HCEC 1CT (cell line): ENCODE measurements around the gene GPR137B.
"Not testable (repeated sequence)": the region's sequence is repeated elsewhere in the genome, so short reads cannot be mapped to it uniquely, and the experiment has no call there.

Experiments
- DNase-seq: peaks from one replicate; pipeline ENCODE4 v3.0.0-alpha.2; 2017

GPR137B gene

DNA sequence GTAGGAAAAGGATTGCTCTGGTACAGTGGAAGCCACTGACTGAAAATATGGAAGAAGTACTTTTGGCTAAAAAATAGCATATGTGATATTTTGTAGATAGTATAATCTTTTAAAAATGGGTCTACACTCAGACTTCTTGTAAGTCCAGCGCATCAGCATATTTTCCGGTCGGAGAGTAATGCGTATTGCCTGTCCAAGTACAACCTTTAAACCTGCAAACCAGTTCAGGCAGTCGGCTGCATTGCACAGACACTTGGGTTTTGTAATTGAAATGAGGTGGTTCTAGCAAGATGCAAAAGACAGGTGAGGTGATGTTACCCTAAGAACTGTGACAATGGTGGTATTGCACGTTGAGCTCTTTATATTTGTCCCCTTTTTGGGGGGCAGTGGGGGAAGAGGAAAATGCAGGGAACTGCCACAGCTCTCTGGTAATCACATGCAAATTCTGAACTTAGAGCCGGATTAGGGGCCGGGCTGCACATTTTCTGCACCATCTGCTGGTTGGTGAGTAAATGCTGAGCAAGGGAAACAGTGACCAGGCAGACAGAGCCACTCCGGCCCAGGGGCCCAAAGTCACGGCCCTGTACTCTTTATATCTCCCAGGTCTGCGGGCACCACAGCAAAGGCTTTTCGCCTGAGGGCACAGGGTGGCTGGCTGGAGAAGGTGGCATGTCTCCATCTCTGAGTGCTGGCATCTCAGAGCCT lies 2.3 kb downstream of the GPR137B start:
- no peak for DNase-seq

DNA sequence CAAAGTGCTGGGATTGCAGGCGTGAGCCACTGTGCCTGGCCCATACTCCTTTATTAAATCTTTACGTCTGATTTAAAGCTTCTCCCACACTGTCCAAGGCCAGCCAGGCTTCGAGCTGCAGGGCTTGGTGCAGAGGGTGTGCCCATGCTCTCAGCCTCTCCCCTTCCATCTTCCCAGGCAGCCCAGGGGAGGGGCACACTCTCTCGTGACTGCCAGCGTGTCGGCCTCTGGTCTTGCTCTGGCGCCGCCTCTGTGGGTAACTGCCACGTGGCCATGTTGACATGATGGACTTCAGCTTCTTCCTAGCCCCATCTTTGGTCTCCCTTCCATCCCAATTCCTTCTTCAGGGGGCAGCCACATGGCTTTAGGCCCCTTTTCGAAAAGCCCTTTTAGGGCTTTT lies 4.7 kb downstream of the GPR137B start:
- DNase-seq = no peak

DNA sequence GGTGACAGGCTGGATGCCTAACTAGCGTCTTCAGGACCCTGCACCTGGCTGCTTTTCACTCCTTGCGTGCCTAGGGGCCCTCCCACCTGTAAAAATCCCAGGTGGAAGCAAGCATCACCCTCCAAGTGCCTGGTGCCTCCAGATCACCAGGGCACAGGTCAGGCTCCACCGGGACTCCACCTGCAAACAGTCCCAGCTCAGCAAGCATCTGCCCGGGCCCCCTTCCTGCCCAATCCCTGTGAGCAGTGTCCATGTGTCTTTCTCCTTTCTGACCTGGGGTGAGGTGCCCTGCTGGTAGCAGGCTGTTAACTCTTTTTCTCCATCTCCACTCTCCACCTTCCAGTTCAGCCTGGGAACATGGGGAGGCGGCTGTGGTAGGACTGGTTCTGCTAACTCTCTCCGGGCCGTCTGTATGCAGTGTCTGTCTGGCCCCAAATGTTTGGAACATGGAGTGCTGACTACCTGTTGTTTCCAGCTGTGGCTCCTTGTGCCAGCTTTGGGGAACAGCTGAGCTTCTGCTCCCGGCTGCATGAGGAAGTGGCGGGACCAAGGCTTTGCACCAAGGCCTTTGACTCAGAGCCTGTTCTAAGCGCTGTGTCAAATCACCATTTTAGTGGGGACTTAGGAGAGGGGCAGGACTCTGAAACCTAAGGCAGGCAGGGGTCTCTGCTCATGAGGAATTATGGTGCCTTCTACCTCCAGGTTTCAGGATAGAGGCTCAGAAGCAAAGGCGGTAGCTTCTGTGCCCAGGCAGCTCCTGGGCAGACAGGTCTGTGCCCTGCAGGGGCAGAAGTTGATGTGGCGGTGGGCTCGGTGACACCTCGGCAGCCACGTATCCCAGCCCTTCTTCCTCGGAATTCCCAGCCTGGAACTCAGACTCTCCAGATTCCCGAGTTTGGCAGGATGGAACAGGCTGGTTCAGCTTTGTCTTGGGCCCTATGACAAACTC lies 5.5 kb downstream of the GPR137B start:
- no peak for DNase-seq

DNA sequence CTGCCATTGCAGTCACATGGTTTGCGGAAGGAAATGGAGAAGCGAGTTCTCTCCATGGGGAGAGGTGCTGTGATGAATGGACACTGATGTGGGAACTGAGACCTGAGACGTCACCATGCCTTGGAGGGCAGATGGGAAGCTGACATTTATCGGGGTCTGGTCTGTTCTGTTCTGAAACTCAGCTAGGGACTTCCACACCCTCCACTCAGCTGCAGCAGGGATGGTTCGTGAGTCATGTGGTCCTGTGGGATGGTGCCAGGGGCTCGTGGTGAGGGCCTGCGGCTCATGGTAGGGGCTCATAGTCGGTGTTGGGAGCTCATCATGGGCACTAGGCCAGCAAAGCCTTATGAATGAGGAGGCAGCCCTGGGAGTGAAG lies 6.1 kb downstream of the GPR137B start:
- DNase-seq = no peak

DNA sequence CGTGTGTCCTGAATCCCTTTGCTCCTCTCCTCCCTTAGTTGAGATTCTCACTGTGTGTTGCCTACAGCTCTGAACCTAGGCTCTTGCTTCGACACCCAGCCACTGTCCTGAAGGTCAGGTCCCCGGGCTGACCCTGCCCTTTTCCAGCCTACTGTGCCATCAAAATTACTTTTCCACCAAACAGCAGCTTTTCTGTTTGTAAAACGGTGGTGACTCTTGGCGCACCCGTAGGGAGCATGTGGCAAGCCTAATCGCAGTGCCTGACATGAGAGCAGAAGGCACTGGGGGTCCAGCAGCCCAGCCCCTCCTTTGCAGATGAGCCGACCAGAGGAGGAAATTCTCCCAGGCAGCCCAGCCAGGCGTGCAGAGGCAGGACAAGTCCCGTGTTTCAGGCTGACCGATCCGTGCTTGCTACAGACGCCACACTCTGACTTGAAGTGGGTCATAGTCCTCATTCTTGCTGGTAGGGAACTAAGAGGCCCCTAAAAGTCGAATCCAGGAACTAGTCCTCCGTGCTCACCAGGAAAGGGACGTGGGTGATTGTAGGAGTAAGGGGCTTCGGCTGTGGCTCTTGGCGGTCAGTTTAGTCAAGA lies 6.8 kb downstream of the GPR137B start:
- no peak for DNase-seq

DNA sequence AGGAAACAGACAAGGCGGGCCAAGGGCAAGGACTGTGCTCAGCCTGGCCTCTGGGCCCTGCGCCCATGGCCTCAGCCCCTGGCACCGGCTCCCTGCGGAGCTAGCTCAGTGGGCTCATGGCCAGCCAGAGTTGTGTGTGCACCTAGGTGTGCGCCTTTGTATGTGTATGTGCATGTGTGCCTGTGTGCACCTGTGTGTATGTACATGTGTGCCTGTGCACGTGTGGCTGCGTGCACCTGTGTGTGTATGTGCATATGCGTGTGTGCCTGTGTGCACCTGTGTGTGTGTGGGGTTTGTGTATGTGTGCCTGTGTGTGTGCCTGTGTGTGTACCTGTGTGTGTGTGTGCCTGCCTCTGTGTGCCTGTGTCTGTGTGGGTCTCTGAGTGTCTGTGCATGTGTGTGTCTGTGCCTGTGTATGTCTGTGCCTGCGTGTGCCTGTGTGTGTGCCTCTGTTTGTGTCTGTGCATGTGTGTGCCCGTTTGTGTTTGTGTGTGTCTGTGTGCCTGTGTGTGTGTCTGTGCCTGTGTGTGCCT lies 7.4 kb downstream of the GPR137B start:
- no peak for DNase-seq

DNA sequence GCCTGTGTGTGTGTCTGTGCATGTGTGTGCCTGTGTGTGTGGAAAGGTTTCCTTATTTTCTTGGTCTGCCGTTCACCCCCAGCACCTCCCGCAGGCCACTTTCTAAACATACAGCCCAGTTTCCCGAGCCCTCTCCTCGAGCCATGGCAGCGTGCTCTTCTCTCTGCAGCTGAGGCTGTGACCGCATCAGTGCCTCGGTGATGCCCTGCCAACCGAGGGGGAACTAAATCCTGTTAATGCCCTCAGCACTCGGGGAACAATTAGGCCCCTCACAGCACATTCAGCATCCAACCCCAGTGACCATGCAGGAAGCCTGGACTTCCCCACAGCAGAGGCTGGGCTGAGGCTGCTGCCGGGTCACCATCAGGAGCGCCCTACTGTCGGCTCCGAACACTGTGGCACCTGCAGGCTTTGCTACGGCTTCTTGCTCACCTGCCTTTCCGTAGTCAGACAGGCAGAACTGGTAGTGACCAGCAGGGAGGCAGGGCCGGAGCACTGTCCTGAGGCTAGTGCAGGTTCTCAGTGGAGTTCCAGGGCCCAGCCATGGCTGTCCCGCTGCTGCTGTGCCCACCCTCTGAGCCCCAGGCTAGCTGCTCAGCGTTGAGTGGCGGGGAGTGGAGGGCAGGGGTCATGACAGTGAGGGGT lies 8.1 kb downstream of the GPR137B start:
- DNase-seq = no peak

DNA sequence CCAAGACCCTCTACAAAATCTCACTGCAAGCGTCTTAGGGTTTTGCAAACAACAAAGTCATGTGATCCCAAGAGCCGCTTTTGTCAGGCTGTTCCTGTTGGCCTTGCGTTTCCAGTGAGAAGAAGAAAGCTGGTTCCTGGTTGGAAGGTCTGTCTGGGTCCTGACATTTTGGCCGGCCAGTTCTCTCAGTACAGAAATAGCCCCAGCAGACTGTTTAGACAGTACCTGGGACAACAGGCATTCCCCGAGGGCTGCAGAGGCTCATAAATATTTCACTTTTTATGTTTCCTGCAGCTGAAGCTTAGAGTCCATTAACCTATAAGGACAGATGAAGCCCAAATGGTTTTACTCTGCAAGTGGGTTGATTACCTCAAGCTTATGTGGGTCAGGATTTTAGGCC lies 8.6 kb downstream of the GPR137B start:
- no peak for DNase-seq

DNA sequence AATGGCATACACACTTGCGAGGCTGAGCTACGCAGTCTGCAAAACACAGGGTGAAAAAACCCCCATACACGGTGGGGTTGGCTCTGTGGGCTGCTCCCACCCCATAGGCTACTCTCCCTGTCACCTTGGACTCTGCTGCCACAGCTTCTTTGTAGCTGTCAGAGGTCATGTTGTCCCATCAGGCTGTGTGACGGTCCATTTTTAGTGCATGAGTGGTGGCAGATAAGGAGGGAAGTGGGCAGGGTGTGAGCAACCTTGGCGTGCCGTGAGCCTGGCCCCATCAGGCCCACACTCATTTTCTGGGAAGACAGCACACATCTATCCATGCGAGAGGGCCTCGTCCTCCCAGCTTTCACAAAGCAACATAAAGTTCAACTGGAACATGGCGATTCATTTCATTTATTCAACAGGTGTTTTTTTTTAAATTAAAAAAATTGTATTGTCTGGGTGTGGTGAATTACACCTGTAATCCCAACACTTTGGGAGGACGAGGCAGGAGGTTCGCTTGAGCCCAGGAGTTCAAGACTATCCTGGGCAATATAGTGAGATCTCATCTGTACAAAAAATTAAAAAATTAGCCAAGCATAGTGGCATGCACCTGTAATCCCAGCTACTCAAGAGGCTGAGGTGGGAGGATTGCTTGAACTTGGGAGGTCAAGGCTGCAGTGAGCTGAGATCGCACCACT lies 9.5 kb downstream of the GPR137B start:
- no peak for DNase-seq

DNA sequence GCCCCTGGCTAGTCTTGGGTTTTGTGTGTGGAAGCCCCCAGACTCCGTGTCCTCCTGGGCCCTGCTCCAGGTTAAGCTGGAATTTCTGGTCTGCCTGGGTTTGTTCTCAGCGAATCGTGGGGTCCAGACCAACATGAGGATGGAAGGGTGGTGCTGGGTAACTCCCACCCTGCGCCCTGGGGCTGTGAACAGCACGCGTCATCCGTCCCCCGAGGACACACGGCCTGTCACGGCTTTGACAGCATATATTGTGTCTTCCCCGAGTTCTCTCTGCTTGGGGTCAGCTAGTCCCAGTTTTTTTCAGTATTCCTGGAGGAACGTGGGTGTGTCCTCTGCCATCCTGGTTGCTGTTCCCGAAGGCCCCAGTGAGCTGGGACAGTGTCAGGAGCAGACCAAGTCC lies 11.8 kb downstream of the GPR137B start:
- DNase-seq = no peak

DNA sequence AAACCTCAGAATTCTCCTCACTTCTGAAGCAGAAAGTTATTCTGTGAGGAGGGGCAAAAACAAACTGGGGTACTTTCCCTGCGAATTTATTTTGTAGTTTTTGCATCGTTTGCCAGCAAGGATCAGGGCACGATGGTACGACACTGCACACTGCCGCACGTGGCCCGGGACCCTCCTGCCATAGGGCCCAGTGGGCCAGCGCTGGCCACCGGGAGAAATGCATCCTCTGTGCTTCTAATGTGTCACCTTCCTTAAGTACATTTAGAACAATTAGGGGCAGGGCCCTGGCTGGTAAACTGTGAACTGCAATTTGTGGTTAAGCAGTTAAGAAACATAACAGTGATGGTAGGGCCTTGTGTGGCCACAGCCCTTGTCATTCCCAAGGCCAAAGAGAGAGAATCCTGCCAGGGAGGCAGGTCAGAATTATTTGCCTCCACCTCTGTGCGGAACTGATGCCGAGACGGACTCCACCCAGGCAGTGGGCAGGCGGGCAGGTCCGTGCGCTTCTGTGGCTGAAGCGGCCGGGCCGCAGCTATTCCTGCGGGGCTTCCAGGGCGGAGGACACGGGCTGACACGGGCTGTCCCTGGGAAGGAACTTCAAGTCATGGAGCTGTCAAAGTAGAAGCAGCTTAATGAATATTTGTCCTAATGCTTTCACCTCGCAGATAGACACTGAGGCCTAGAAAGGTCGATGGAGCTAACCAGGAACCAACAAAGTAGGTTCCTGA lies 12.5 kb downstream of the GPR137B start:
- DNase-seq = no peak

DNA sequence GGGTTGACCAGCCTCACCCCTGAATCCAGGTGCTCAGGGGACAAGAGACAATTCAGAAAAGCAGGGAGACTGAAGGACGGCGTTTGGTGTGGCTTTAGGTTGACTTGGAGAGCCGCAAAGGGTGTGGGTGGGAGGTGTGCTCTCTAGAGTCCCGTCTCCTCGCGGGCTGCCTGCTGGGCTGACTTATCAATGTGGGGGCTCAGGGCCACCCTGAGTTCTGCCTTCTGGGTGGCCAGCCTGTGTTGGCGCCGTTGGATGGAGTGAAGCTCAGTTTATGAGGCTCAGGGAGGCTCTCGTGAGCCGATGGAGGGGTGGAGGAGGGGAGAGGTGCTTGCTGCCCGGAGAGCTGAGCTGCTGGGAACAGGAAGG lies 13.0 kb downstream of the GPR137B start:
- DNase-seq = no peak

DNA sequence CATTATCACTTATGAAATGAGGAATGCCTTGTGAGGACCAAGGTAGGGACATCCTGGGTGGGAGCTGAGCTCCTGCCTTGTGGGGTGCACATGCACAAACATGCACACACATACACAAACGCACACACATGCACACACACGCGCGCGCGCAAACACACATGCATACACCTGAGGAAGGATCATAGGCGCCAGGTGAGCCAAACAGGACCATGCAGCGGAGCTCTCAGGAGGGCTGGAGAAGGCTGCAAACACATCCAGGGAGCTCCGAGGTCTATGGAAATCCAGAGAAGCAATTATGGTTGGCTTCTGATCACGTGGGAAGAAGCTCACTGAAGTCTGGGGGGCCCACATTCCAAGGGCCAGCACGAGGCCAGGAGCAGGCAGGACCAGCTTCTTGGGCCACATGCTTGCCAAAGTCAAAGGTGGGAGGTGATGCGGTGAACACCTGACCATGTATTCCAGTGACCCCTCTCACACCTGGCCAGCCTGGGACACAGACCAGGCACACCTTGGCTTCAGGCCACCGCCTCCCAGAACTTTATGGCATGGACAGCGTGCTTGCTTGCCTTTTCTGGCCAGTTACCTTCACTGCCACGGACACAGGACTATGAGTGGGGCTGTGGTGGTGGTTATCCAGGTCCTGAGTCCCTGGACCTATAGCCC lies 13.6 kb downstream of the GPR137B start:
- no peak for DNase-seq

DNA sequence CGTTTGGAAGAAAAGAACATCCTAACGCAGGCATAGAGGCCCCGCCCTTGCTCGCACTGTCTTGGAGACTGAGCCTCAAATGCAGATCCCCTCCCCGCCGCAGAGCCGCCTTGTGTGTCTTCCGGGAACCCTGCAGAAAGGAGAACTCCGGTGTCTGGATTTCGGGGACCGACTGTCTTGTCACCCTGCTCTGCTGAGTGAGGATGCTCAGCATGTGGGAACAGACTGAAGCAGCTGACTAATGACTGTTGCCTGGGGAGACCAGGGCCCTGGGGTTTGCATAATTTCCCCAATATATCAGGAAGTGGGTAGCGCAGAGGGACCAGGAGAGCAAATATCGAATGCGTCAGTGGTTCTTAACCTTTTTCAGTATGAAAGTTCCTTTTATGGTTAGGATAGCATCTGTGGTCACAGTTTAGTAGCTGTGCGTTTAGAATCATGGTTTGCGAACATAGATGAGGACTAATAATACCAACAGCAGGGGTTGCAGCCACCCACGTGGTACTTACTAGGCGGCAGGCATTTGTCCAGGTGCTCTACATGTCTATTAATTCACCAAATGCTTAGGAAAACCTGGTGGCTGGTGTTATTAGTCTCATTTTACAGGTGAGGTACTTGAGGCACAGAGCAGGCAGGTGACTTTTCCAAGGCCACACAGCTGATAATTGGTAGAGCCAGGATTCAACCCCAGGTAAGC lies 14.3 kb downstream of the GPR137B start:
- no peak for DNase-seq

DNA sequence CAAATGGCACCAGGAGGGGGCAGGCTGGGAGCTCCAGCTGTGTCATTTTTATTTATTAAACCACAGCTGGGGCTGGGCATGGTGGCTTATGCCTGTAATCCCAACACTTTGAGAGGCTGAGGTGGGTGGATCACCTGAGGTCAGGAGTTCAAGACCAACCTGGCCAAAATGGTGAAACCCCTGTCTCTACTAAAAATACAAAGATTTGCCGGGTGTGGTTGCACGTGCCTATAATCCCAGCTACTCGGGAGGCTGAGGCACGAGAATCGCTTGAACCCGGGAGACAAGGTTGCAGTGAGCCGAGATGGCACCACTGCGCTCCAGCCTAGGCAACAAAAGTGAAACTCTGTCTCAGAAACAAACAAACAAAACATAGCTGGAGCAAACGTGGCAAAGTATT lies 15.7 kb downstream of the GPR137B start:
- DNase-seq = not testable (repeated sequence)

DNA sequence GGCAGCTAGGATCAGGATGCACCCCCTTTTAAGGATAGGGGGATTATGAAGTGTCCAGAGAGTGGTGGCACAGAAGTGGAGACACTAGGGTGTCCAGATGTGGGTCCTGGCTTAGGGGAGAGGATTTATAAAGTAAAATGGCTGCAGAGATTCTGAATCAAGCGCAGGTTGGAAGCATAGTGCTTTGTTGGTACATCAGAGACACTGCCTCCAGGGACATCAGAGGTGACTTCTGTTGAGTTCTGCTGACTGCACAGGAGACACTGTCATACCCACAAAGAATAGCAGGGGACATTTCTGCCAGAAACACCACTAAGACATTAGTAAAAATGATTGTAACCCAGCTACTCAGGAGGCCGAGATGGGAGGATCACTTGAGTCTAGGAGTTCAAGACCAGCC lies 16.4 kb downstream of the GPR137B start:
- DNase-seq = no peak

DNA sequence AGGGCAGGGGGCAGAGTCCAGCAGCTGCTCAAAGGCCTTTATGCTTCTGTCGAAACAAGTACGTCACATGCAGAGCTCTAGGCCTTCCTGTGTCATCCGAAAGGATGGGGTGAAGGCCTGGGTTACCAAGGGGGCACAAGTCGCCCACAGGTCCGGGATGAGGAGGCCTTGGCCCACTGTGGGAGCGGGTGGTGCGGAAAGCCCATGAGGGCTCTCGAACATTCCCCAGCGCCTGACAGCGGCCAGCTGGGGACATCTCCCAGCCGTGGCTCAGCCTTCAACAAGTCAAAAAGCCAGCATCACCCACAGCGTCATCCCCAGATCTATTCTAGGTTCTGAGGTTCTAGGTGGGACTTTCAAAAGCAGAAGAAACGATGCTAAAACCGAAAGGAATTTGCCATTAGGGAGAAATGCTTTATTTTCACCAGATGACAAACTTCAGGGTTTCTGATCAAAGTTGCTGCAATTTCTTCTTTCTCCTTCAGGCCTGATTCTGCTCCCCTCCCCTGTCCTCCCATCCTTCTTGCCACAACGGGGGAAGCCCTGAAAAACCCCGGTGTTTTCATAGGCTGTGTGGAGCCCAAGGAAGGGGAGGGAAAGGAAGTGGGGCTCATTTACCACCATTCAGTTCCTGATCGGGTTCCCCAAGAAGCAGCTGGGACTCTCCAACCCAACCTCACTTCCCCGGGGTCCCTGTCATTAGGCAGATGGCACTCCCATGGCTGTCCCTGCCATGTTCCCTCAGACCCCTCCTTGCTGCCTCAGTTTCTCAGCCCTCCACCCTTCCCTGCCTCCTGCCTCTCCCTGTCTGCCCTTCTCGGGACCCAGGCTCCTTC lies 17.6 kb downstream of the GPR137B start:
- no peak for DNase-seq

DNA sequence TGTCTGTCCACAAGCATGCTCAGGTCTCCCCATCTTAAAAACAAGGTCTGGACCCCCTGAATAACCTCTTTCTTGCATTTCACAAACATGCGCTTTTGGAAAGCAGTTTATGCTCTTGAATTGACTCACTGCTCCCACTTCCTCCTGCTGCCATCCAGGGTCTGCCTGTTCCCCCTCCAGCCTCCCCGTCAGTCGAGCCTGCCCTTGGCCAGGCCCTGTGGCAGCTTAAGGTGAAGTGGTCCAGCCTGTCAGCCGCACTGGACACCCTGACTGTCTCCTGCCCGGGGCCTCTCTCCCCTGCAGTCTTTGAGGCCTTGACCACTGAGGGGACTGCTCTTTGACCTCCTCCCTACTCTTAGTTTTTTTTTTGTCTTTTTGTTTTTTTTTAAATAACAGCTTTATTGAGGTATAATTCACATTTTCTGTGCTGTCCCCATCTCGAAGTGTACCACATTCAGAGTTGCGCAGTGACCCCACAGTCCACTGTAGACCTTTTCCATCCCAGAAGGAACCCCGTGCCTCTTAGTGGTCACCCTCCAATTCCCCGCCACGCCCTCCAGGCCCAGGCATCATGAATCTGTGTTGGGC lies 18.3 kb downstream of the GPR137B start:
- DNase-seq = no peak

DNA sequence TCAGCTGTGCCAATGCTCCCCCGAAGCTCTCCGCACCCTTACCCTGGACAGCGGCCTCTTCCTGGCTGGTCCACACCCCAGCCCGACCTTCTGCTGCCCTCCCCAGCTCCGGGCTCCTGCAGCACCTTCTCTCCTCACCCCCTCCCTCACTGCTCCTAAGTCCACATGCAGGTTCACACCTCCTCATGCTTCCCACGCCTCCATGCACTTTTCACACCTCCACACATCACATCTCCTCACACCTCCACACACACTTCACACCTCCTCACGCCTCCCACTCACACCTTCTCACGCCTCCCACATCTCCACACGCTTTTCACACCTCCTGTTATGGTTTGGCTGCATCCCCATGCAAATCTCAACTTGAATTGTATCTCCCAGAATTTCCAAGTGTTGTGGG lies 18.9 kb downstream of the GPR137B start:
- no peak for DNase-seq
